Endothelial cell of umbilical vein (primary cell): ENCODE data around the gene RAB7A. TPM values are rescaled to one million over a fixed set of nuclear protein-coding genes. Genes with fewer than 3 reads are reported as not detected.

Source experiments
- BruUV-seq: library from RNA; stranded (reverse); fragments of 400-500 nt; replicated peaks from 2 replicates; lab custom pipeline; 2021; lab: Mats Ljungman, UMichigan
- CTCF ChIA-PET: fragments of 300-600, 350-600 bp; sonication (Branson Sonifier 250); formaldehyde crosslinking; loops from one replicate; lab custom pipeline; 2021; ENCODE audit warnings: antibody characterized with exemption, inconsistent platforms; lab: Charles Lee
- POLR2A ChIA-PET: fragments of 300-600, 350-600 bp; sonication (Branson Sonifier 250); formaldehyde crosslinking; loops from one replicate; lab custom pipeline; 2021; ENCODE audit warnings: antibody characterized with exemption, inconsistent platforms; lab: Charles Lee
- DNase-seq: peaks from one replicate; pipeline ENCODE4 v3.0.0-alpha.2; 2011; ENCODE audit warnings: low read depth, low spot score
- FAIRE-seq: peaks from 2 replicates; lab custom pipeline; 2011; peaks lifted over from hg19 to GRCh38; lab: Jason Lieb, UNC
- H2AFZ ChIP-seq: 2 replicates; pipeline ENCODE4 v1.6.0; 2012; ENCODE audit warnings: low read depth, low read length, control low read depth, inconsistent platforms
- H3K27ac ChIP-seq: 2 replicates; pipeline ENCODE4 v1.5.1; 2011; ENCODE audit warnings: low read depth, mild to moderate bottlenecking, control low read depth, low read length, moderate library complexity; ENCODE audit not compliant: insufficient read depth
- H3K27me3 ChIP-seq, 2 experiments: 2 replicates each; pipeline versions ENCODE4 v1.6.0 to v1.6.1; 2011; ENCODE audit warnings: low read length in 2 of 2, mixed read lengths in 1 of 2; ENCODE audit not compliant: control insufficient read depth in 2 of 2, insufficient read depth in 2 of 2
- H3K36me3 ChIP-seq, 2 experiments: 2 replicates in 1 of 2; 3 replicates in 1 of 2; pipeline ENCODE4 v1.5.1; 2011; ENCODE audit warnings: low read length in 2 of 2, mild to moderate bottlenecking in 1 of 2, moderate library complexity in 1 of 2; ENCODE audit not compliant: control insufficient read depth in 2 of 2, insufficient read depth in 2 of 2; ENCODE audit errors: extremely low read depth in 1 of 2
- H3K4me1 ChIP-seq: 3 replicates; pipeline ENCODE4 v1.5.1; 2011; ENCODE audit warnings: mild to moderate bottlenecking, low read length; ENCODE audit not compliant: control insufficient read depth, insufficient read depth; ENCODE audit errors: extremely low read depth
- H3K4me2 ChIP-seq: 2 replicates; pipeline ENCODE4 v1.6.1; 2011; ENCODE audit warnings: low read length, control low read depth, mixed read lengths; ENCODE audit not compliant: insufficient read depth
- H3K4me3 ChIP-seq, 3 experiments: fragments of 200-600 bp in 1 of 3; sonication (generic), shearing (Covaris generic) in 1 of 3; replicated peaks in 1 of 3; 2 replicates each; pipeline ENCODE4 v1.5.1; 2011 to 2016; ENCODE audit warnings: control low read depth in 3 of 3, low read length in 3 of 3, mild to moderate bottlenecking in 2 of 3, inconsistent platforms in 1 of 3, low read depth in 1 of 3, moderate library complexity in 1 of 3; ENCODE audit not compliant: insufficient read depth in 1 of 3
- H3K79me2 ChIP-seq: 2 replicates; pipeline ENCODE4 v1.6.0; 2012; ENCODE audit warnings: low read length, inconsistent platforms; ENCODE audit not compliant: control insufficient read depth, insufficient read depth
- H3K9ac ChIP-seq: replicated peaks from 2 replicates; pipeline ENCODE3; 2011; ENCODE audit warnings: low read length, control low read depth; ENCODE audit not compliant: insufficient read depth; ENCODE audit errors: extremely low read depth
- H3K9me1 ChIP-seq: replicated peaks from 3 replicates; pipeline ENCODE4 v1.6.0; 2011; ENCODE audit warnings: mild to moderate bottlenecking, low read length; ENCODE audit not compliant: control insufficient read depth, insufficient read depth; ENCODE audit errors: extremely low read depth
- H3K9me3 ChIP-seq: replicated peaks from 2 replicates; pipeline ENCODE4 v1.5.1; 2012; ENCODE audit warnings: low read length, inconsistent platforms; ENCODE audit not compliant: control insufficient read depth, insufficient read depth
- H4K20me1 ChIP-seq: replicated peaks from 2 replicates; pipeline ENCODE3; 2011; ENCODE audit warnings: mild to moderate bottlenecking, low read length; ENCODE audit not compliant: control insufficient read depth, insufficient read depth; ENCODE audit errors: extremely low read depth
- EZH2 ChIP-seq: IDR thresholded peaks from 2 replicates; pipeline ENCODE4 v1.6.1; 2012; ENCODE audit warnings: borderline replicate concordance, low read depth, mild to moderate bottlenecking, moderate library complexity, low read length, inconsistent platforms; ENCODE audit not compliant: severe bottlenecking
- FOS ChIP-seq: IDR thresholded peaks from 2 replicates; pipeline ENCODE4 v1.6.1; 2011; ENCODE audit warnings: mild to moderate bottlenecking, low read length, moderate library complexity, borderline replicate concordance; ENCODE audit not compliant: insufficient read depth
- GATA2 ChIP-seq: IDR thresholded peaks from 2 replicates; pipeline ENCODE4 v1.7.0; 2011; ENCODE audit warnings: low read depth, mild to moderate bottlenecking, moderate library complexity, mixed read lengths, low read length; ENCODE audit not compliant: insufficient read length, insufficient read depth
- JUN ChIP-seq: IDR thresholded peaks from 2 replicates; pipeline ENCODE4 v1.6.1; 2011; ENCODE audit warnings: borderline replicate concordance, low read depth; ENCODE audit not compliant: insufficient read length, insufficient read depth
- MYC ChIP-seq: IDR thresholded peaks from one replicate; pipeline ENCODE4 v1.6.1; 2011; ENCODE audit warnings: mild to moderate bottlenecking, low read depth, low read length
- POLR2A ChIP-seq: IDR thresholded peaks from 2 replicates; pipeline ENCODE4 v1.6.1; 2012; ENCODE audit warnings: low read depth, mild to moderate bottlenecking, control low read depth, low read length
- POLR2AphosphoS5 ChIP-seq: IDR thresholded peaks from 2 replicates; pipeline ENCODE4 v1.6.1; 2012; ENCODE audit warnings: low read depth, mild to moderate bottlenecking, control low read depth, low read length, moderate library complexity; ENCODE audit not compliant: insufficient read depth
- dilution Hi-C: fragments of 300-500 bp; cut with MboI; formaldehyde crosslinking; loops from one replicate; pipeline ENCODE4 v1.15.0; 2019; ENCODE audit warnings: low sequenced_read_pairs; ENCODE audit not compliant: extremely low pct_ligation_motif_present
- intact Hi-C: fragments of 100-400 bp; cut with micrococcal nuclease; formaldehyde crosslinking; loops from one replicate; pipeline ENCODE4 v1.10.0; 2022
- polyA plus RNA-seq, 4 experiments: library from polyadenylated mRNA; depleted of rRNA in 3 of 4; stranded (reverse) in 3 of 4; unstranded in 1 of 4; fragments of >200 nt; gene quantifications; 2 replicates each; pipeline versions ENCODE4 v1.2.1 to v1.2.3, GENCODE V29; 2011 to 2012; ENCODE audit warnings: missing spikeins in 1 of 4
- total RNA-seq: library from RNA; stranded (reverse); gene quantifications from 2 replicates; pipeline ENCODE4 v1.2.3, GENCODE V29; 2021
- TF ChIP-seq, protein P1 (sequence below), 2 donors: IDR thresholded peaks; 1 replicate in 1 of 2; 2 replicates in 1 of 2; pipeline ENCODE4 v1.5.1; 2011; ENCODE audit warnings: low read length in 2 of 2, mild to moderate bottlenecking in 2 of 2, moderate library complexity in 2 of 2, control low read depth in 1 of 2, inconsistent platforms in 1 of 2, low read depth in 1 of 2; ENCODE audit not compliant: insufficient read depth in 1 of 2; ENCODE audit errors: extremely low read depth in 1 of 2
- TF ChIP-seq, protein P2 (sequence below): IDR thresholded peaks from 2 replicates; pipeline ENCODE4 v1.6.1; 2011; ENCODE audit not compliant: insufficient read depth, insufficient read length

RAB7A gene
- total and polyA plus RNA-seq, 2 donors (not counting 3 experiments of a cell fraction or from before 2014, with no cell fraction given) = 243 to 262 TPM

DNA sequence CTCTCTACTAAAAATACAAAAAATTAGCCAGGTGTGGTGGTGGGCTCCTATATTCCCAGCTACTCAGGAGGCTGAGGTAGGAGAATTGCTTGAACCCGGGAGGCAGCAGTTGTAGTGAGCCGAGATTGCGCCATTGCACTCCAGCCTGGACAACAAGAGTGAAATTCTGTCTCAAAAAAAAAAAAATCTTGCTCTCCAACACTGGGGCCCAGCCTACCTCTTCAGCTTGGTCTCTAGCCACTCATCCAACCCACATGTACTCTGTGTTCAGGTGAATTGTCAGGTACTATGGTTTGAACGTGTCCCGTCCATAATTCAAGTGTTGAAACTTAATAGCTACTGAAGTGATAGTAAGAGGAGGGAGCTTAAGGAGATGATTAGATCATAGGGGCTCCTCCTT is 22.4 kb upstream of the RAB7A start:
- H3K4me1 ChIP-seq = no peaks in the 10 kb centered on the region
- POLR2A ChIA-PET = interaction anchor here (0.6 kb wide), 1 partner anchor 18 kb away, joined by 3 read pairs; no protein-coding TSS in a partner anchor
- dilution Hi-C loops = no loop called here
- no peak overlapping the region for H3K4me2 ChIP-seq
- no peak overlapping the region for H3K27ac ChIP-seq
- H3K79me2 ChIP-seq = no peaks in the 10 kb centered on the region
- no peak overlapping the region for H3K4me3 ChIP-seq
- no peak overlapping the region for H2AFZ ChIP-seq
- H3K9me3 ChIP-seq = no peaks in the 10 kb centered on the region
- TF ChIP-seq EZH2 = no peak
- TF ChIP-seq, protein P1, sequence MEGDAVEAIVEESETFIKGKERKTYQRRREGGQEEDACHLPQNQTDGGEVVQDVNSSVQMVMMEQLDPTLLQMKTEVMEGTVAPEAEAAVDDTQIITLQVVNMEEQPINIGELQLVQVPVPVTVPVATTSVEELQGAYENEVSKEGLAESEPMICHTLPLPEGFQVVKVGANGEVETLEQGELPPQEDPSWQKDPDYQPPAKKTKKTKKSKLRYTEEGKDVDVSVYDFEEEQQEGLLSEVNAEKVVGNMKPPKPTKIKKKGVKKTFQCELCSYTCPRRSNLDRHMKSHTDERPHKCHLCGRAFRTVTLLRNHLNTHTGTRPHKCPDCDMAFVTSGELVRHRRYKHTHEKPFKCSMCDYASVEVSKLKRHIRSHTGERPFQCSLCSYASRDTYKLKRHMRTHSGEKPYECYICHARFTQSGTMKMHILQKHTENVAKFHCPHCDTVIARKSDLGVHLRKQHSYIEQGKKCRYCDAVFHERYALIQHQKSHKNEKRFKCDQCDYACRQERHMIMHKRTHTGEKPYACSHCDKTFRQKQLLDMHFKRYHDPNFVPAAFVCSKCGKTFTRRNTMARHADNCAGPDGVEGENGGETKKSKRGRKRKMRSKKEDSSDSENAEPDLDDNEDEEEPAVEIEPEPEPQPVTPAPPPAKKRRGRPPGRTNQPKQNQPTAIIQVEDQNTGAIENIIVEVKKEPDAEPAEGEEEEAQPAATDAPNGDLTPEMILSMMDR (IDR thresholded peaks at IDR 0.05; ENCODE audit: extremely low read depth in 1 of 2, insufficient read depth in 1 of 2, low read depth in 1 of 2, low read length in 2 of 2) = no peak
- no peak for TF ChIP-seq FOS
- no peak for TF ChIP-seq MYC
- no peak for TF ChIP-seq POLR2A
- no peak for TF ChIP-seq GATA2
- no peak for TF ChIP-seq POLR2AphosphoS5
- TF ChIP-seq, protein P2, sequence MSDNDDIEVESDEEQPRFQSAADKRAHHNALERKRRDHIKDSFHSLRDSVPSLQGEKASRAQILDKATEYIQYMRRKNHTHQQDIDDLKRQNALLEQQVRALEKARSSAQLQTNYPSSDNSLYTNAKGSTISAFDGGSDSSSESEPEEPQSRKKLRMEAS = no peak
- no peak for TF ChIP-seq JUN
- no peaks in the 10 kb centered on the region for H4K20me1 ChIP-seq
- FAIRE-seq (no peak), DNase-seq (no peak)
- no peaks in the 10 kb centered on the region for H3K36me3 ChIP-seq
- intact Hi-C loops = no loop called here
- H3K9me1 ChIP-seq = no peaks in the 10 kb centered on the region
- peaks cover 0 to 3% of the 10 kb centered on the region in 2 experiments for H3K27me3 ChIP-seq
- no peak overlapping the region for H3K9ac ChIP-seq
- CTCF ChIA-PET = interaction anchor here (1.8 to 3.1 kb wide), 2 partner anchors 12 to 23 kb away, joined by 5 to 17 read pairs; no protein-coding TSS in a partner anchor
- BruUV-seq = no TSS peak
